Ascending aorta (tissue), 2 donors: Measurements from ENCODE around the gene REXO2. TPM values are rescaled to one million over a fixed set of nuclear protein-coding genes. Genes with fewer than 3 reads are reported as not detected.

ENCODE experiments used
- DNase-seq, 2 donors: peaks; one replicate each; pipeline ENCODE4 v3.0.0-alpha.2; 2019; ENCODE audit warnings: low spot score in 2 of 2
- H3K27ac ChIP-seq, 2 donors: fragments of 200-600 bp; sonication (generic); one replicate each; pipeline ENCODE4 v1.5.1; 2016 to 2017; ENCODE audit warnings: mild to moderate bottlenecking in 1 of 2
- H3K27me3 ChIP-seq: fragments of 200-600 bp; sonication (generic); one replicate; pipeline ENCODE4 v1.5.1; 2017
- H3K36me3 ChIP-seq, 2 donors: fragments of 200-600 bp; sonication (generic); one replicate each; pipeline ENCODE4 v1.5.1; 2016
- H3K4me1 ChIP-seq, 2 donors: fragments of 200-600 bp; sonication (generic); one replicate each; pipeline ENCODE4 v1.5.1; 2016 to 2017; ENCODE audit warnings: mild to moderate bottlenecking in 1 of 2
- H3K4me3 ChIP-seq, 2 donors: fragments of 200-600 bp; sonication (generic); one replicate each; pipeline ENCODE4 v1.5.1; 2016 to 2017; ENCODE audit warnings: mild to moderate bottlenecking in 1 of 2
- H3K9me3 ChIP-seq, 2 donors: fragments of 200-600 bp; sonication (generic); one replicate each; pipeline ENCODE4 v1.5.1; 2016
- CTCF ChIP-seq, 3 experiments: fragments of 200-600 bp in 2 of 3; fragments of 450-650 bp in 1 of 3; sonication (generic) in 2 of 3; IDR thresholded peaks; one replicate each; pipeline ENCODE4 v1.5.1; 2016 to 2019; ENCODE audit warnings: antibody characterized with exemption in 3 of 3, mild to moderate bottlenecking in 1 of 3, moderate library complexity in 1 of 3
- intact Hi-C: fragments of 100-400 bp; cut with DNase I; formaldehyde crosslinking; loops from one replicate; pipeline ENCODE4 v1.15.1; 2023
- total RNA-seq: library from RNA; depleted of rRNA; stranded (reverse); fragments of >200 nt; gene quantifications from one replicate; pipeline ENCODE4 v1.1.0, GENCODE V29; 2016

The REXO2 gene
- total RNA-seq, 1 donor from 2014 or later: 134 TPM

- no peaks in the 10 kb centered on the region for H3K27me3 ChIP-seq
- intact Hi-C loops: loop anchor here (2.0 to 5.0 kb wide), 3 partner anchors 35 to 104 kb away; partner anchors contain the start of gene NNMT
- DNase-seq: no peak
- H3K4me3 ChIP-seq: peak overlapping the region; percentile 59 to 81
- H3K9me3 ChIP-seq: no peaks in the 10 kb centered on the region
- H3K36me3 ChIP-seq: peaks cover 4 to 12% of the 10 kb centered on the region in 2 donors
- peak overlapping the region; percentile 96 to 98 for H3K27ac ChIP-seq
- TF ChIP-seq CTCF (IDR thresholded peaks at IDR 0.05): no peak
- peaks cover 0 to 29% of the 10 kb centered on the region in 2 donors for H3K4me1 ChIP-seq
Observed at GRCh38 chr11:114401311-114401710, 38.0 kb upstream of the REXO2 start.

- DNase-seq: no peak
- peaks cover 7 to 19% of the 10 kb centered on the region in 2 donors for H3K36me3 ChIP-seq
- H3K27ac ChIP-seq: no peak overlapping the region
- H3K9me3 ChIP-seq: no peaks in the 10 kb centered on the region
- intact Hi-C loops: no loop called here
- no peaks in the 10 kb centered on the region for H3K4me1 ChIP-seq
- no peak for TF ChIP-seq CTCF (IDR thresholded peaks at IDR 0.05)
- no peaks in the 10 kb centered on the region for H3K27me3 ChIP-seq
- no peak overlapping the region for H3K4me3 ChIP-seq
Observed at GRCh38 chr11:114412946-114413345, 26.3 kb upstream of the REXO2 start.

GRCh38 chr11:114413958-114414357, 25.3 kb upstream of the REXO2 start:
- Histone ChIP-seq H3K36me3 (peaks cover 7 to 16% of the 10 kb centered on the region in 2 donors), H3K9me3 (no peaks in the 10 kb centered on the region), H3K4me3 (no peak overlapping the region), H3K27me3 (no peaks in the 10 kb centered on the region), H3K4me1 (no peaks in the 10 kb centered on the region), H3K27ac (no peak overlapping the region)
- no peak for TF ChIP-seq CTCF (IDR thresholded peaks at IDR 0.05)
- DNase-seq: no peak
- intact Hi-C loops: no loop called here

GRCh38 chr11:114416441-114416961, 22.8 kb upstream of the REXO2 start:
- H3K4me1 ChIP-seq: no peaks in the 10 kb centered on the region
- H3K4me3 ChIP-seq: no peak overlapping the region
- intact Hi-C loops: no loop called here
- peaks cover 3 to 4% of the 10 kb centered on the region in 2 donors for H3K36me3 ChIP-seq
- no peak overlapping the region for H3K27ac ChIP-seq
- H3K9me3 ChIP-seq: no peaks in the 10 kb centered on the region
- H3K27me3 ChIP-seq: no peaks in the 10 kb centered on the region
- TF ChIP-seq CTCF (IDR thresholded peaks at IDR 0.05): no peak
- DNase-seq: no peak

- no peak overlapping the region for H3K4me3 ChIP-seq
- no peaks in the 10 kb centered on the region for H3K4me1 ChIP-seq
- H3K9me3 ChIP-seq: no peaks in the 10 kb centered on the region
- no peak for DNase-seq
- intact Hi-C loops: no loop called here
- H3K27ac ChIP-seq: no peak overlapping the region
- no peak for TF ChIP-seq CTCF (IDR thresholded peaks at IDR 0.05)
- no peaks in the 10 kb centered on the region for H3K27me3 ChIP-seq
- no peaks in the 10 kb centered on the region for H3K36me3 ChIP-seq
Observed at GRCh38 chr11:114426280-114426679, 13.0 kb upstream of the REXO2 start.

GRCh38 chr11:114430290-114430689, 9.0 kb upstream of the REXO2 start:
- H3K36me3 ChIP-seq: no peaks in the 10 kb centered on the region
- H3K9me3 ChIP-seq: no peaks in the 10 kb centered on the region
- TF ChIP-seq CTCF (IDR thresholded peaks at IDR 0.05): no peak
- H3K27me3 ChIP-seq: no peaks in the 10 kb centered on the region
- no peaks in the 10 kb centered on the region for H3K4me1 ChIP-seq
- no peak for DNase-seq
- H3K4me3 ChIP-seq: no peak overlapping the region
- intact Hi-C loops: no loop called here
- no peak overlapping the region for H3K27ac ChIP-seq
